NCI-H187 treated with DMSO at 0.1 percent for 48 hours (cell line): ENCODE data around the gene SH3D19.
"Not testable (repeated sequence)": the region's sequence is repeated elsewhere in the genome, so short reads cannot be mapped to it uniquely, and the experiment has no call there.

Experiments
- DNase-seq: peaks from one replicate; lab custom pipeline; 2025; lab: John Stamatoyannopoulos, UW

SH3D19 gene

DNA sequence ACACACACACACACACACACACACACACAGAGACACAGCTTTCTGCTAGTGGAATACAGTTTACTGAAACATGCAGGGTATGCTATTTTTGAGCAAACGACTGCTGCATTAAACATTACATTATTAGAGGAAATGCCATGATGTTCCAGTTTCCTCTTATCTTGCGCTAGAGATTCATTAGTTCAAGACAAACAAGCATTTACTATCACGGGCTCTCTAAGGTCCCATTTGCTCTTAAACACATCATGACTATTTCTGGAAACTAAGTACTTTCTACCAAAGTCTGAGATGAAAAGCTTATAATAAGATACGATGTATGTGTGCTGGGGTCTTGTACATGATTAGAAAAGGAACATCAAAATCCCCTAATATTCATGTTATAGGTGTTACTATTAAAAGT, 177.1 kb downstream of the SH3D19 start:
- no peak for DNase-seq

GRCh38 chr4:151147000-151147399, 178.4 kb downstream of the SH3D19 start:
- DNase-seq = no peak

DNA sequence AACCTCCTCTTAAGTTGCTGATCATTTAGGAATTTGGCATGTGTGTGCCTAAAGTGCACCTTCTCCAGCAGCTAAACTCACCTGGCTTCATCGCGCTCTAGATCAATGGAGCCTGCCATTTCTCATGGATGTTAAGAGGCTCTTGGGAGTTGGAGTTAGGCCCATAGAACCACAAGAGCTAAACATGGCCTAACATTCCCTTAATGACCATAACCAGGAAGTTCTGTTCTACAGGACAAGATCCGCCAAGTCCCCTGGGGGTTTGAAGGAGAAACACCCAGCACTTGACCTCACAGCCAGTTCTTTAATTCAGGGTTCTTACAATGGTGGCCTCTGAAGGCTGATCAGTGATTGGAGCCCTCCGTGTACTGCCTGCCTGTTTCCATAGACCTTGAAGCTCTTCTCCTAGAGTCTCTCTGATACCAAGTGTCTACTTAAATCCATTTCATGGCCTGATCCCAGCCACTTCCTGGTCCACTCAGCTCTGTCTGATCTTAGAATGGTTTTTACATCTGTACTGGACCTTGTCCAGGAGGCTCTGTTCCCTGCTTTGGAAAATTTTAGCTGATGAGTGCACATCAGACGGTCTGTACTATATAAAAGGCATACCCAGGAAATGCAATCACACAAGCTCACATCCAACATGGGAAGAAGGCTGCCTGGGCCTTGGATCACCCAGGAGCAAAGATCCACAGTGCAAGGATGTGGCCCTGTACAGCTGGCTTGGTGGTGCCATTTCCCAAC, 180.9 kb downstream of the SH3D19 start:
- no peak for DNase-seq

DNA sequence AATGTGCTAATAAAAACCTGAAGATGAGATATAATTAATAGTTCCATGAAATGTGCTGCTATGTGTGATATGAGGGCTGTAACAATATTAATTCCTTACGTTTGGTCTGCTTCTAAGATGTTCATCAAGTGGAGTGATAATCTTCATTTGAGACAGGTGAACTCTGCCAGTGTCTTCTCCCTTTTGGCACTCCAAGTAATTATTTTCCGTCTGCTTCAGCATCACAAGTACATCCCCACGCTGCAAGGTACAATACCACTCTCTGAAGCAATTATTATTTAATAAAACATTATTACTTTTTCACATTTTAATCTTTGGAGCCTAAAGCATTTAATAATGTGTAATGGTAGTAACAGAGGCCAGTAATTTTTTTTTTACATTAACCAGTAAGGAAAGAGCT, 181.6 kb downstream of the SH3D19 start:
- DNase-seq = no peak

DNA sequence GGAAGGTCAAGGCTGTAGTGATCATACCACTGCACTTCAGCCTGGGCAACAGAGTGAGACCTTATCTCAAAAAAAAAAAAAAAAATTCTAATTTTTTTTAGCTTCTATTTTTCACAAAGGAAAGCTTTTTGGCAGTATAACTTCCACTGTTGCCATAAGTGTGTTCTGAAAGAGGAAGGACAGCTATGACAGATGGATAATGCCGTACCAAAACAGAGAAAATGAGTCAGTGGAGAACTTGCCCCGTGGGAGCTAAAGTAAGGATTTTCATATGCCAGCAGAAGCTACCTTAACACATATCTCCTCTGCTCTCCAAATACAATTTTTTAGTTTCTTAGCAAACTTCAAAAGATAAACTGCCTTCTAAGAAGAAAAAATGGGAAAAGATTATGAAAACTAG, 182.2 kb downstream of the SH3D19 start:
- no peak for DNase-seq

GRCh38 chr4:151142758-151143157, 182.6 kb downstream of the SH3D19 start:
- DNase-seq = no peak

DNA sequence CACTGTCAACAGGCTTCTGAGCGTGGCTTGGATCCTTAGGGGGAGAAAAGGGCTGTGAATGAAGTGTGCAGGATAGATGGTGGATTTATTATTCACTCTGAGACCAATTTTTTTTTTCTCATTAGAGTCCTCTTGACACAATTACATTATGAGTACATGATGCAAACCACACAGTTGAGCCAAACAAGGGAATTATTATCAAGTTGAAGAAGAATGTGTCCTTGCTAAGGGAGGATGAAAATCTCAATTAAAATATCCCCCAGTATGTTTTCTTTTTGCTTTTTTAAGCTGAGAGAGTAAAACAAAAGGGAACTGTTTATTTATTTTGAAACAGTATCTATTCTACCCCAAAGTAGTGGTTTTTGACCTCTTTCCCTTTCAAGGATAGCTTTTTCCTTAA, 185.6 kb downstream of the SH3D19 start:
- no peak for DNase-seq

- DNase-seq = not testable (repeated sequence)
Observed at GRCh38 chr4:151136048-151136447, 189.4 kb downstream of the SH3D19 start.

- no peak for DNase-seq
Observed at GRCh38 chr4:151133311-151133710, 192.1 kb downstream of the SH3D19 start.

DNA sequence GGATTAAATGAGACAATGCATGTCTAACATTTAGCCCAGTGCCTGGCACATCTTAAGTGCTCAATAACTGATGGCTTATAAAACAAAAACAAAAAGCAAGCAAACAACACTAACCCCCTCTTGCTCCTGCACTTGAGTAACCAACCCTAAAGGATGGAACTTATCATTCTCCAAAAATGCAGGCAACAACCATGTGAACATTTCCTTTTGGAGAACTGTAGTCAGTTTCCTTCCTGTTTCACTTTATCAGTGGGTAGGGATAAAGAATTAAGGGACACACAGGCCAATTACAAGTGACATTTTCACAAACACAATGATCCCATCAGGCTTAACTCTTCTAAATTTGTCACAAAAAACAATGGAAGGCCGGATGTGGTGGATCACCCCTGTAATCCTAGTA, 195.6 kb downstream of the SH3D19 start:
- DNase-seq = no peak

- DNase-seq = no peak
Observed at GRCh38 chr4:151117371-151117962, 207.9 kb downstream of the SH3D19 start.

DNA sequence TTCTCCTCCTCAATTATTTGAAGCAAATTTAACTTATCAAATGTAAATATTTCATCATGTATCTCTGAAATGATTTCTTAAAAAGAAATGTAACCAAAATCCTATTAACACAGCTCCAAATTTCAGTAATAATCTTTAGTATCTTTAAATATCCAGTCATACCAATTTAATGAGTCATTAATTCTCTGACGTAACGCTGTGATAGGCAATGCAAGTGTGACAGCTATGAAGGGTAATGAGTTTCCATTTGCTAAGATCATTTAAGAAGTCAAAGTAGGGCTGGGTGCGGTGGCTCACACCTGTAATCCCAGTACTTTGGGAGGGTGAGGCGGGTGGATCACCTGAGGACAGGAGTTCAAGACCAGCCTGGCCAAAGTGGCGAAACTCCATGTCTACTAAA, 210.4 kb downstream of the SH3D19 start:
- no peak for DNase-seq

DNA sequence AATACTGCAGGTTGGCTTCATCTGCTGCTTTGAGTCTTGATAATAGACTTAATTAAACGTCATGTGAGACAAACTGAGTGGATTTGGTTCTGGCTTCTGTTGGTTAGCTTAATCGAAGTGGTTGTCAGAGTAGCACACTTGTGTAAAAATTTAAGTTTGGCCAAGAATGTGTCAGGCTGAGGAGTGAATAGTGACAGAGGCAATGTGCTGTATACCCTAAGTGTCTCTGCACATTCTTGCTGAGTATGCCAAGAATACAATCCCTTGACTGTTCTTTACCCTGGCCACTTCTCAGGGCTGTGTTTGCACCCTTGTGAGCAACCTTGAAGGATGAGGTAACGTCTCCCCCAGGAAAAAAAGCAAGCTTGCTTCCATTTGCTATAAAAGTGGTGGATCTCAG, 211.1 kb downstream of the SH3D19 start:
- no peak for DNase-seq

- no peak for DNase-seq
Observed at GRCh38 chr4:151110236-151110635, 215.2 kb downstream of the SH3D19 start.

DNA sequence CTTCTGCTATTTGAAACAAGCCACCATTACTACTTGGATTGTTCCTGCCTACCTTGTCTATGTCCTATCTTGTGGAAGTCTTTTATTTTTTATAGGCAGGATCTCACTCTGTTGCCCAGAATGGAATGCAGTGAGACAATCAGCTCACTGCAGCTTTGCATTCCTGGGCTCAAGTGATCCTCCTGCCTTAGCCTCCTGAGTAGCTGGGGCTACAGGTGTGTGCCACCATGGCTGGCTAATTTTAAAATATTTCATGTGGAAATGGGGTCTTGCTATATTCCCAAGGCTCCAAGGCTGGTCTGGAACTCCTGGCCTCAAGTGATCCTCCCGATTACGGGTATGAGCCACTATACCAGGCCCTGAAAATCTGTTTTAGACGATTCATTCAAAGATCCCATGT, 218.3 kb downstream of the SH3D19 start:
- DNase-seq = no peak

- no peak for DNase-seq
Observed at GRCh38 chr4:151105454-151106032, 219.9 kb downstream of the SH3D19 start.

GRCh38 chr4:151104621-151105020, 220.8 kb downstream of the SH3D19 start:
- DNase-seq = no peak

- no peak for DNase-seq
Observed at GRCh38 chr4:151103758-151104157, 221.6 kb downstream of the SH3D19 start.

DNA sequence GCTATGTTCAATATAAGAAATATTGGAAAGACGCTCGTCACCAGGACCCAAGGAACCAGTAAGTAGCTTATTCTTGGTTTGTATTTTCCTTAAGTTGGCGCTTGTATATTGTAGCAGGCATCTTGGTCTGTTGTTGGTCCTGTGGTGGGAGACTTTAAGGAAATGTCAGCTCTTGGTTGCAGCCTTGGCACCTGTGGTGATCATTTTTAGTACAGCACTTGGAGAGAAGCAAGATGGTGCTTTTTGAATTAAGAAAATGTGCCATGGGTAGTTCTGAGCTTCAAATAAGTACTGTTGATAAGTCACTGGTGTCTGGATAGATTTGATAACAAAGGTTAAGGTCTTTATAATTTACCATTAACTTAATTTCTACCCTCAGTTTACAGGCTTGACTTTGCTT, 224.9 kb downstream of the SH3D19 start:
- no peak for DNase-seq

GRCh38 chr4:151099976-151100417, 225.4 kb downstream of the SH3D19 start:
- no peak for DNase-seq

DNA sequence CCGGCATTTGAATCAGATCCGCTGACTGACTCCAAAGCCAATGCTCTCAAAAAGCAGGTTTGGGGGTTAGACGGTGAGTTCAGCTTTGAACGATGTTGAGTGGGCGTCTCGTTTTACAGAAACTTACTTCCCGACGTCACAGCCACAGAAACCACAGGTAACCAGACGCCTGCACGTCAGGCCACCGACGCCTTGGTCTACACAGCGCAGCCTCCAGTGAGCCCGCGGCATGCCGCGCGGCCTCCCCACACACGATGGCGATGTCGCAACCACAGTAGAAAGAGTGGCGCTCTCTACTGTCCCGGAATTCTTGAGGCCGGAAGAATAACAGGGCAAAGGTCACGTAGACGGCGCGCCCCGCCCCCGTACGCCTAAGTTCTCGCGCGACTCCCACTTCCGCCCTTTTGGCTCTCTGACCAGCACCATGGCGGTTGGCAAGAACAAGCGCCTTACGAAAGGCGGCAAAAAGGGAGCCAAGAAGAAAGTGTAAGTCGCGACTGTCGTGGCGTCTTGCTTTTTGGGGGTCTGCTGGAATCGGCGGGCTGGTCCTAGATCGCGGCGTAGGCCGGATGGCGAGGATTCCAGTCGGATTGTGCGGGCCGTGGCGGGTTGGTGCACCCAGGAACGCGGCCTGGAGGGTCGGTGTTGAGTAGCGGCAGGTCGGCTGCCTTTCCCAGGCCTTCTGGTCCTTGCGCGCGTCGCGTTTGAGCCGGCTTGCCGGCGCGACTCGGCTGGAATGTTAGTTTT, 226.0 kb downstream of the SH3D19 start, which contains the start of gene RPS3A:
Gene RPS3A, plus strand, starts transcription at position 400 of the 747 bp plus-strand sequence. Its CDS starts 25 bp downstream, at position 425.
- peak; percentile 61 for DNase-seq

GRCh38 chr4:151098979-151099228, 226.5 kb downstream of the SH3D19 start:
- no peak for DNase-seq

DNA sequence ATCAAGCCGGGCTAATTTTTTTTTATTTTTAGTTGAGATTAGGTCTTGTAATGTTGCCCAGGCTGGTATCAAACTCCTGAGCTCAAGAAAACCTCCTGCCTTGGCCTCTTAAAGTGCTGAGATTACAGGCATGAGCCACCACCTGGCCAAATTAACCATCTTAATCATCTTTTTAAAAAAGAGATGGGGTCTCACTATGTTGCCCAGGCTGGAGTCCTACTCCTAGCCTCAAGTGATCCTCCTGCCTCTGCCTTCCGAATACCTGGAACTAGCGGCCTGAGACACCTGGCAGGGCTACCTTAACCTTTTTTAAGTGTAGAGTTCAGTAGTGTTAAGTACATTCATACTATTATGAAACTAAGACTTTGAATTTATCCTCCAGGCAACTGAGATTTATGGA, 227.6 kb downstream of the SH3D19 start:
- DNase-seq = no peak
